ENCODE data around the gene PDE7B. TPM values are rescaled to one million over a fixed set of nuclear protein-coding genes. Genes with fewer than 3 reads are reported as not detected.
A peak's percentile ranks its signal among the peaks of the same experiment; 100 is the strongest.

Gene PDE7B
- polyA plus RNA-seq, 1 of the 3 experiments (the other 2 are of a cell fraction): 1.9 TPM

- no peaks in the 10 kb centered on the region for H3K9me3 ChIP-seq
- no peak overlapping the region for H3K9ac ChIP-seq
- no peaks in the 10 kb centered on the region for H3K36me3 ChIP-seq (replicated peaks in 1 of 2; ENCODE audit: control insufficient read depth in 1 of 2, insufficient read depth in 2 of 2, low read length in 1 of 2)
- peaks cover 9 to 10% of the 10 kb centered on the region in 2 experiments; a peak in 3 of 4 replicates for H3K4me1 ChIP-seq (ENCODE audit: control insufficient read depth in 1 of 2, insufficient read depth in 2 of 2, low read depth in 1 of 2, low read length in 1 of 2)
- no peaks in the 10 kb centered on the region for H3K27me3 ChIP-seq (ENCODE audit: insufficient read depth)
- 0 out of 2 replicates have a peak overlapping the region, but pooled peaks have one; percentile 7 for H2AFZ ChIP-seq (ENCODE audit: low read depth)
- ChIA-PET POLR2A (no interaction called here), CTCF (interaction anchor here (1.0 kb wide), 2 partner anchors 13 to 43 kb away, joined by 3 to 4 read pairs; no protein-coding TSS in a partner anchor)
- H3K27ac ChIP-seq (ENCODE audit: low read depth in 2 of 2, low read length in 1 of 2): peak overlapping the region; percentile 14 to 69; a peak in 3 of 4 replicates
- H3K4me2 ChIP-seq: no peak overlapping the region
- H4K20me1 ChIP-seq (ENCODE audit: insufficient read depth): no peaks in the 10 kb centered on the region
- no peak overlapping the region for H3K4me3 ChIP-seq (ENCODE audit: low read depth in 2 of 2, low read length in 1 of 2)
- TF ChIP-seq, protein P1, sequence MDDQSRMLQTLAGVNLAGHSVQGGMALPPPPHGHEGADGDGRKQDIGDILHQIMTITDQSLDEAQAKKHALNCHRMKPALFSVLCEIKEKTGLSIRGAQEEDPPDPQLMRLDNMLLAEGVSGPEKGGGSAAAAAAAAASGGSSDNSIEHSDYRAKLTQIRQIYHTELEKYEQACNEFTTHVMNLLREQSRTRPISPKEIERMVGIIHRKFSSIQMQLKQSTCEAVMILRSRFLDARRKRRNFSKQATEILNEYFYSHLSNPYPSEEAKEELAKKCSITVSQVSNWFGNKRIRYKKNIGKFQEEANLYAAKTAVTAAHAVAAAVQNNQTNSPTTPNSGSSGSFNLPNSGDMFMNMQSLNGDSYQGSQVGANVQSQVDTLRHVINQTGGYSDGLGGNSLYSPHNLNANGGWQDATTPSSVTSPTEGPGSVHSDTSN (IDR thresholded peaks at IDR 0.05): peak; percentile 46
- TF ChIP-seq POLR2AphosphoS5 (IDR thresholded peaks at IDR 0.05; ENCODE audit: low read depth, low read length) (no peak), TEAD4 (IDR thresholded peaks at IDR 0.05; ENCODE audit: borderline replicate concordance, insufficient read depth) (0 out of 2 replicates have a peak, but pooled peaks have one; percentile 24), TCF12 (IDR thresholded peaks at IDR 0.05) (peak; percentile 73), FOSL2 (IDR thresholded peaks at IDR 0.05; ENCODE audit: borderline replicate concordance, low read depth) (peak; percentile 52; the same call in 1 of the 2 replicates), NFIC (IDR thresholded peaks at IDR 0.05; ENCODE audit: borderline replicate concordance) (no peak), NRF1 (IDR thresholded peaks at IDR 0.05; ENCODE audit: low read depth, low read length) (no peak), FOXJ3 (CRISPR knock-in tag; IDR thresholded peaks at IDR 0.05) (no peak), CHD2 (IDR thresholded peaks at IDR 0.05; ENCODE audit: low read length, partially characterized antibody) (no peak), JUND (IDR thresholded peaks at IDR 0.05) (peak; percentile 36; the same call in 1 of the 2 replicates), RXRA (IDR thresholded peaks at IDR 0.05; ENCODE audit: borderline replicate concordance, low read depth) (no peak), SMC3 (IDR thresholded peaks at IDR 0.05; ENCODE audit: low read depth, low read length) (no peak), EP300 (IDR thresholded peaks at IDR 0.05; ENCODE audit: borderline replicate concordance in 1 of 2, low read depth in 1 of 2, low read length in 1 of 2) (0 out of 4 replicates have a peak, but pooled peaks of 1 of the 2 experiments have one; percentile 32), ZBTB33 (IDR thresholded peaks at IDR 0.05; ENCODE audit: borderline replicate concordance, low read depth) (no peak)
- TF ChIP-seq, protein P2, sequence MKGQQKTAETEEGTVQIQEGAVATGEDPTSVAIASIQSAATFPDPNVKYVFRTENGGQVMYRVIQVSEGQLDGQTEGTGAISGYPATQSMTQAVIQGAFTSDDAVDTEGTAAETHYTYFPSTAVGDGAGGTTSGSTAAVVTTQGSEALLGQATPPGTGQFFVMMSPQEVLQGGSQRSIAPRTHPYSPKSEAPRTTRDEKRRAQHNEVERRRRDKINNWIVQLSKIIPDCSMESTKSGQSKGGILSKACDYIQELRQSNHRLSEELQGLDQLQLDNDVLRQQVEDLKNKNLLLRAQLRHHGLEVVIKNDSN (IDR thresholded peaks at IDR 0.05; ENCODE audit: borderline replicate concordance, low read depth): peak; percentile 41; the same call in 1 of the 2 replicates
- WGBS (ENCODE audit: low lambda C conversion rate): 42% methylated on average over 6 of the region's 6 CpGs
- no peak for DNase-seq
- H3K79me2 ChIP-seq (ENCODE audit: insufficient read depth): no peaks in the 10 kb centered on the region
- peaks cover 22% of the 10 kb centered on the region for H3F3A ChIP-seq (replicated peaks; ENCODE audit: insufficient read depth)
- H3K9me2 ChIP-seq: no peaks in the 10 kb centered on the region
Measured at GRCh38 chr6:136089876-136090275, 238.4 kb downstream of the PDE7B start.

All from SK-N-SH (cell line).